ENCODE data around the gene SYNJ2. TPM values are rescaled to one million over a fixed set of nuclear protein-coding genes. Genes with fewer than 3 reads are reported as not detected.
"Not testable (repeated sequence)": the region's sequence is repeated elsewhere in the genome, so short reads cannot be mapped to it uniquely, and the experiment has no call there.

Gene SYNJ2, protein sequence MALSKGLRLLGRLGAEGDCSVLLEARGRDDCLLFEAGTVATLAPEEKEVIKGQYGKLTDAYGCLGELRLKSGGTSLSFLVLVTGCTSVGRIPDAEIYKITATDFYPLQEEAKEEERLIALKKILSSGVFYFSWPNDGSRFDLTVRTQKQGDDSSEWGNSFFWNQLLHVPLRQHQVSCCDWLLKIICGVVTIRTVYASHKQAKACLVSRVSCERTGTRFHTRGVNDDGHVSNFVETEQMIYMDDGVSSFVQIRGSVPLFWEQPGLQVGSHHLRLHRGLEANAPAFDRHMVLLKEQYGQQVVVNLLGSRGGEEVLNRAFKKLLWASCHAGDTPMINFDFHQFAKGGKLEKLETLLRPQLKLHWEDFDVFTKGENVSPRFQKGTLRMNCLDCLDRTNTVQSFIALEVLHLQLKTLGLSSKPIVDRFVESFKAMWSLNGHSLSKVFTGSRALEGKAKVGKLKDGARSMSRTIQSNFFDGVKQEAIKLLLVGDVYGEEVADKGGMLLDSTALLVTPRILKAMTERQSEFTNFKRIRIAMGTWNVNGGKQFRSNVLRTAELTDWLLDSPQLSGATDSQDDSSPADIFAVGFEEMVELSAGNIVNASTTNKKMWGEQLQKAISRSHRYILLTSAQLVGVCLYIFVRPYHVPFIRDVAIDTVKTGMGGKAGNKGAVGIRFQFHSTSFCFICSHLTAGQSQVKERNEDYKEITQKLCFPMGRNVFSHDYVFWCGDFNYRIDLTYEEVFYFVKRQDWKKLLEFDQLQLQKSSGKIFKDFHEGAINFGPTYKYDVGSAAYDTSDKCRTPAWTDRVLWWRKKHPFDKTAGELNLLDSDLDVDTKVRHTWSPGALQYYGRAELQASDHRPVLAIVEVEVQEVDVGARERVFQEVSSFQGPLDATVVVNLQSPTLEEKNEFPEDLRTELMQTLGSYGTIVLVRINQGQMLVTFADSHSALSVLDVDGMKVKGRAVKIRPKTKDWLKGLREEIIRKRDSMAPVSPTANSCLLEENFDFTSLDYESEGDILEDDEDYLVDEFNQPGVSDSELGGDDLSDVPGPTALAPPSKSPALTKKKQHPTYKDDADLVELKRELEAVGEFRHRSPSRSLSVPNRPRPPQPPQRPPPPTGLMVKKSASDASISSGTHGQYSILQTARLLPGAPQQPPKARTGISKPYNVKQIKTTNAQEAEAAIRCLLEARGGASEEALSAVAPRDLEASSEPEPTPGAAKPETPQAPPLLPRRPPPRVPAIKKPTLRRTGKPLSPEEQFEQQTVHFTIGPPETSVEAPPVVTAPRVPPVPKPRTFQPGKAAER (N-terminal part only)
- total RNA-seq = 4.5 TPM
- long read RNA-seq, partial matches to known transcripts = 3 of 6 reads
- long read RNA-seq, other reads (novel, unspliced or antisense) = 2 of 6 reads

DNA sequence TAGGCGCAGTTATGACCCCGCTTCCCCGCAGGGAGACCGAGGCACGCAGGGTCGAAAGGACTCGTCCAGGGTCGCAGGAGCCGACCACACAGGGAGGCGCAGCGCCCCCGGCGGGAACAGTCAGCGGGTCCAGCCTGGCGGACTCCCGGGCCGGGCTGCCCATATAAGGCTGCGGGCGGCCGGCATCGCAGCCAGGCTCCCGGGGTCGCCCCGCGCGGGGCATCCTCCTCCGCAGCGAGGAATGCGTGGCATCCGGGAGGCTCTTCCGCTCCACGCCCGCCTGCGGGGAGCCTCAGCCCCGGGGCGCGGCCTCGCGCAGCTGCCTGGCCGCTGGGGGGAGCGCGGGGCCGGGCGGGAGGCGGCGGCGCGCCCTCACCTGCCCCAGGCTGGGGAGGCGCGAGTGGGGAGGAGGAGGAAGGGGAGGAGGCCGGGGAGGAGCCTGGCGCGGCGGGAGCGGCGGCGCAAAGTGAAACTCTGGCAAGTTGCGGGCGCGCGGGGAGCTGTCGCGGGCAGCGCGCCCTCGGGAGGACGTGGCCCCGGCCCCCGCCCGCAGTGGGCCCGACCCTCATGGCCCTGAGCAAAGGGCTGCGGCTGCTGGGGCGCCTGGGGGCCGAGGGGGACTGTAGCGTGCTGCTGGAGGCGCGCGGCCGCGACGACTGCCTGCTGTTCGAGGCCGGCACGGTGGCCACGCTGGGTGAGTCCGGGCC lies at the start of gene SYNJ2:
TSS of gene SYNJ2 (plus strand) at position 469 of the 707 bp plus-strand sequence. CDS start at position 568, 99 bp downstream.
- Histone ChIP-seq H3K9me3 (no peaks in the 10 kb centered on the region), H3K36me3 (no peaks in the 10 kb centered on the region), H3K4me3 (peak within 1 kb of the TSS; percentile 83), H3K4me1 (peaks cover 34% of the 10 kb centered on the region), H3K27me3 (ENCODE audit: low read depth) (no peaks in the 10 kb centered on the region), H3K27ac (peak within 1 kb of the TSS; percentile 56)
- intact Hi-C loops (cut with DNase I) = no loop called here
- DNase-seq (peak; percentile 80), ATAC-seq (peak; percentile 92 to 94)
- peak; percentile 54 for TF ChIP-seq CTCF (IDR thresholded peaks at IDR 0.05)

GRCh38 chr6:157935786-157936185 lies 45.9 kb upstream of the SYNJ2 start:
- Histone ChIP-seq H3K4me3 (no peak overlapping the region), H3K36me3 (peaks cover 83% of the 10 kb centered on the region), H3K9me3 (no peaks in the 10 kb centered on the region), H3K27me3 (ENCODE audit: low read depth) (no peaks in the 10 kb centered on the region), H3K27ac (no peak overlapping the region), H3K4me1 (no peaks in the 10 kb centered on the region)
- ATAC-seq (no peak), DNase-seq (no peak)
- no peak for TF ChIP-seq CTCF (IDR thresholded peaks at IDR 0.05)
- intact Hi-C loops (cut with DNase I) = no loop called here

DNA sequence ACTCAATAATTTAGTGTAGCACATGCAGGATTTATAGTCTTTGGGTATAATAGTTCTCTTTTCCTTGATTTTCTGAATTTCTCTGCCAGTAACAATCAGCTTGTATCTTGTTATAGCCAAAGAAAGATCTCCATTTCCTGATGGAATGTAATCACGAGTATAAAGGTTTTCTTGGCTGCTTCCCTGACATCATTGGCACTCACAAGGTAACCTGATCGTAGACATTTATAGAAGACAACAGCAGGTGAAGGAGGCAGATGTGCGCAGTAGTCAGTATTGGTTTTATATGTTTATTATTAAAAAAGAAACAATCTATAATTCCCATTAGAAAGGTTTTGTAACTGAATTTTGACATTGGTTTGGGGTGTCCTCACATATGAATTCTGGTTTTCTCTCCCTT lies 44.3 kb upstream of the SYNJ2 start:
- no peak overlapping the region for H3K27ac ChIP-seq
- H3K4me1 ChIP-seq = no peaks in the 10 kb centered on the region
- no peaks in the 10 kb centered on the region for H3K9me3 ChIP-seq
- no peaks in the 10 kb centered on the region for H3K27me3 ChIP-seq (ENCODE audit: low read depth)
- intact Hi-C loops (cut with DNase I) = no loop called here
- DNase-seq (no peak), ATAC-seq (no peak)
- H3K4me3 ChIP-seq = no peak overlapping the region
- TF ChIP-seq CTCF (IDR thresholded peaks at IDR 0.05) = no peak
- H3K36me3 ChIP-seq = peaks cover 89% of the 10 kb centered on the region

DNA sequence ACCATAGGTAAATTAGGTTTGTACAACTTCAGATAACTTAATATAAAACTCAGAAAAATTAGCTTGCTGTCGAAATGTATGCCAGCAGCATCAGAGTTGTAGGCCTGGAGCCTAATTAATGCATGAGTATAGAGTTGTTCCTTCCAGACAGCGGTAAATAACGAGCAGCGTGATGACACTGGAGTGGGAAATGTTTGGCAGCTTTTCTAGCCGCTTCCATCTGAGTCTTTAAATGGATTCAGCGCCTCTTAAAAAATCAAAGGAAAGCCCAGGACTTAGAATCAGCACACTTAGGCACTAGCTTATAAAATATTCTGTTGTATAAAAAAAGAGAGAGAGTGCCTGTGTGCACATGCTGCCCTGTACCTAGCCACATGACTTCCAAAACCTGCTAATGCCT lies 43.7 kb upstream of the SYNJ2 start:
- DNase-seq = no peak
- intact Hi-C loops (cut with DNase I) = no loop called here
- no peaks in the 10 kb centered on the region for H3K27me3 ChIP-seq (ENCODE audit: low read depth)
- H3K9me3 ChIP-seq = no peaks in the 10 kb centered on the region
- H3K36me3 ChIP-seq = peaks cover 89% of the 10 kb centered on the region
- H3K4me3 ChIP-seq = no peak overlapping the region
- no peak overlapping the region for H3K27ac ChIP-seq
- no peaks in the 10 kb centered on the region for H3K4me1 ChIP-seq
- no peak for TF ChIP-seq CTCF (IDR thresholded peaks at IDR 0.05)
- no peak for ATAC-seq

DNA sequence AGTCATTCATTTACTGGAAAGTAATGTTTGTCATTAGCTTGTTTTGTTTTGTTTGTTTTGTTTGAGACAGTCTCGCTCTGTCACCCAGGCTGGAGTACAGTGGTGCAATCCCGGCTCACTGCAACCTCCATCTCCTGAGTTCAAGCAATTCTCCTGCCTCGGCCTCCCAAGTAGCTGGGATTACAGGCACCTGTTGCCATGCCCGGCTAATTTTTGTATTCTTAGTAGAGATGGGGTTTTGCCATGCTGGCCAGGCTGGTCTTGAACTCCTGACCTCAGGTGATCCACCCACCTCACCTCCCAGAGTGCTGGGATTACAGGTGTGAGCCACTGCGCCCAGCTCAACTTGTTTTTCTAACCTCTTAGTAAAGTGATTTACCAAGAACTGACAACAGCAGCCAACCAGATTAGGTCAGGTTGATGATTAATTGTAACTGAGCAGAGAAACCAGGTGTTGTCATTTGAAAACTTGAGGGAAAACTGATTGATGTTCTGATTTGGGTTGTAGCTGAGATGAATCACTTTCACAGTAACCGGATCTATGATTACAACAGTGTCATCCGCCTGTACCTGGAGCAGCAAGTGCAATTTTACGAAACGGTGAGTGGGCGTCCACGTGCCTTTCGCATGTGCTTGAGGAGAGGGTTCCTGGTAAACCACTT lies 41.2 kb upstream of the SYNJ2 start:
- H3K27ac ChIP-seq; H3K27me3 ChIP-seq (ENCODE audit: low read depth); DNase-seq; H3K9me3 ChIP-seq; H3K4me1 ChIP-seq; intact Hi-C loops (cut with DNase I); ATAC-seq; H3K4me3 ChIP-seq: not testable (repeated sequence)
- H3K36me3 ChIP-seq = peaks cover 98% of the 10 kb centered on the region
